Esophagus squamous epithelium (tissue), 4 donors: ENCODE data around the gene JMJD6.

Experiments used
- POLR2A ChIP-seq, 4 donors: fragments of 450-650 bp; IDR thresholded peaks; one replicate each; pipeline ENCODE4 v1.6.1; 2017; ENCODE audit warnings: antibody characterized with exemption in 4 of 4, mild to moderate bottlenecking in 4 of 4, moderate library complexity in 3 of 4
- TF ChIP-seq, protein P1 (sequence below), 6 experiments: fragments of 450-650 bp in 4 of 6; fragments of 200-600 bp in 2 of 6; sonication (generic) in 2 of 6; IDR thresholded peaks; one replicate each; pipeline ENCODE4 v1.5.1; 2016 to 2019; ENCODE audit warnings: antibody characterized with exemption in 6 of 6, mild to moderate bottlenecking in 4 of 6, moderate library complexity in 4 of 6

DNA sequence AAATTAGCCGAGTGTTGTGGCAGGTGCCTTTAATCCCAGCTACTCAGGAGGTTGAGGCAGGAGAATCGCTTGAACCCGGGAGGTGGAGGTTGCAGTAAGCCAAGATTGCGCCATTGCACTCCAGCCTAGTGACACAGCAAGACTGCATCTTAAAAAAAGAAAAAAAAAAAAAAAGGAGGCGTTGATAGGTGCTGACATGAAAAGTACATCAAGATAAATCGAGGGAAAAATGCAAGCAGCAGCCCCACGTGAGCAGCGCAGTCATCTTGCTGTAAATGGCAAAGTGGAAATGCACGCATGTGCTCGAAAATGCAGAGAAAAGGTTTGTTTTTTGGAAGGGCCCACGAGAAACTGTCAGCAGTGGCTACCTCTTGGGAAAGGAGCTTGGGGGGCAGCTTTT lies 36.5 kb downstream of the JMJD6 start:
- TF ChIP-seq, protein P1, sequence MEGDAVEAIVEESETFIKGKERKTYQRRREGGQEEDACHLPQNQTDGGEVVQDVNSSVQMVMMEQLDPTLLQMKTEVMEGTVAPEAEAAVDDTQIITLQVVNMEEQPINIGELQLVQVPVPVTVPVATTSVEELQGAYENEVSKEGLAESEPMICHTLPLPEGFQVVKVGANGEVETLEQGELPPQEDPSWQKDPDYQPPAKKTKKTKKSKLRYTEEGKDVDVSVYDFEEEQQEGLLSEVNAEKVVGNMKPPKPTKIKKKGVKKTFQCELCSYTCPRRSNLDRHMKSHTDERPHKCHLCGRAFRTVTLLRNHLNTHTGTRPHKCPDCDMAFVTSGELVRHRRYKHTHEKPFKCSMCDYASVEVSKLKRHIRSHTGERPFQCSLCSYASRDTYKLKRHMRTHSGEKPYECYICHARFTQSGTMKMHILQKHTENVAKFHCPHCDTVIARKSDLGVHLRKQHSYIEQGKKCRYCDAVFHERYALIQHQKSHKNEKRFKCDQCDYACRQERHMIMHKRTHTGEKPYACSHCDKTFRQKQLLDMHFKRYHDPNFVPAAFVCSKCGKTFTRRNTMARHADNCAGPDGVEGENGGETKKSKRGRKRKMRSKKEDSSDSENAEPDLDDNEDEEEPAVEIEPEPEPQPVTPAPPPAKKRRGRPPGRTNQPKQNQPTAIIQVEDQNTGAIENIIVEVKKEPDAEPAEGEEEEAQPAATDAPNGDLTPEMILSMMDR (IDR thresholded peaks at IDR 0.05), result no peak
- TF ChIP-seq POLR2A (IDR thresholded peaks at IDR 0.05), result no peak
